C4-2B (cell line): ENCODE measurements around the gene CHST8.

Experiments used
- ZFX ChIP-seq: fragments of 450-650 bp; IDR thresholded peaks from 2 replicates; pipeline ENCODE4 v1.6.1; 2017
- TF ChIP-seq, protein P1 (sequence below): fragments of 450-650 bp; conservative IDR thresholded peaks from 2 replicates; pipeline ENCODE4 v1.5.1; 2017; ENCODE audit warnings: mild to moderate bottlenecking

DNA sequence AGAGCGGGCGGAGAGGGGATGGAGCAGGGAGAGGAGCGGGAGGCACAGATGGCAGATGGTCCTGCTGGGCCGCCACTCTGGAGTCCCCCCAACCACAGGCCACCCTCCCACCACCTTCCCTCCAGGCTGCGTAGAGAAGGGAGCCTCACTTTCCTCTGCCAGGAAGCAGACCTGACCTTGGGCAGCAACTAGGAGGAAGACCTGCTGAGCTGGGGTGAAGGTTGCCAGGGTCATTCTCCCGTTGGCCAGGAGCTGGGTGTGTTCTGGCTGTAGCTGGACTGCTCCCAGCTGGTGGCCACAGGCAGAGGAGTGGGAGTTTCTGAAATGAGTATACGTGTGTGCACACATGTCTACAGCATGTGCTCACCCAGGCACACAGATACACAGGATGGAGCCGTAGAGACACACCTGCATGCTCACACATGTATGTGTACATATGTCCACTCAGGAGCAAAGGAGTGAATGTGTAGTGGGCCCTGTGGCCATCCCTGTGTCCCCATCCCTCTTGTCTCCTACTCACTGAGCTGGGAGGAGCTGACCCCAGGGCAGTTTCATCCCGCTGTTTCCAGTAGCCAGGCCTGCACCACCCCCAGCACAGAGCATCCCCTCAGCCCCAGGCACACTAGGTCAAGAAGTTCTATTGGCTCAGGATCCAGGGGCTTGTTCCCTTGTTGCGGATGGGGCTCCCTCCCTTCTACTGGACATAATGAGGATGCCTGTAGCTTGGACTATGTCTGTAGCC lies 53.0 kb downstream of the CHST8 start:
- TF ChIP-seq, protein P1, sequence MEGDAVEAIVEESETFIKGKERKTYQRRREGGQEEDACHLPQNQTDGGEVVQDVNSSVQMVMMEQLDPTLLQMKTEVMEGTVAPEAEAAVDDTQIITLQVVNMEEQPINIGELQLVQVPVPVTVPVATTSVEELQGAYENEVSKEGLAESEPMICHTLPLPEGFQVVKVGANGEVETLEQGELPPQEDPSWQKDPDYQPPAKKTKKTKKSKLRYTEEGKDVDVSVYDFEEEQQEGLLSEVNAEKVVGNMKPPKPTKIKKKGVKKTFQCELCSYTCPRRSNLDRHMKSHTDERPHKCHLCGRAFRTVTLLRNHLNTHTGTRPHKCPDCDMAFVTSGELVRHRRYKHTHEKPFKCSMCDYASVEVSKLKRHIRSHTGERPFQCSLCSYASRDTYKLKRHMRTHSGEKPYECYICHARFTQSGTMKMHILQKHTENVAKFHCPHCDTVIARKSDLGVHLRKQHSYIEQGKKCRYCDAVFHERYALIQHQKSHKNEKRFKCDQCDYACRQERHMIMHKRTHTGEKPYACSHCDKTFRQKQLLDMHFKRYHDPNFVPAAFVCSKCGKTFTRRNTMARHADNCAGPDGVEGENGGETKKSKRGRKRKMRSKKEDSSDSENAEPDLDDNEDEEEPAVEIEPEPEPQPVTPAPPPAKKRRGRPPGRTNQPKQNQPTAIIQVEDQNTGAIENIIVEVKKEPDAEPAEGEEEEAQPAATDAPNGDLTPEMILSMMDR: no peak
- TF ChIP-seq ZFX: no peak
